Measurements from ENCODE around the gene ZNF805. TPM values are rescaled to one million over a fixed set of nuclear protein-coding genes. Genes with fewer than 3 reads are reported as not detected.

Gene ZNF805
- total RNA-seq, result 16.4 and 31.0 TPM in 2 replicates

GRCh38 chr19:57240311-57241090 lies at the start of gene ZNF805:
Gene ZNF805, plus strand, starts transcription at chr19:57240632. Its CDS starts 260 bp downstream, at chr19:57240892.

GRCh38 chr19:57191141-57192076 lies 49.0 kb upstream of the ZNF805 start, which contains the start of gene ZNF264:
Gene ZNF264, plus strand, starts transcription at chr19:57191500. Its CDS starts 414 bp downstream, at chr19:57191914.

GRCh38 chr19:57280165-57280961 lies 39.9 kb downstream of the ZNF805 start, which contains the start of gene ZNF460:
Gene ZNF460, plus strand, starts transcription at chr19:57280485. Its CDS starts 322 bp downstream, at chr19:57280807.

Other genes starting within 250 kb of the ZNF805 start
- gene USP29, start 120.6 kb upstream of the ZNF805 start, total RNA-seq, result not detected in 2 replicates
- gene ZIM3, start 95.4 kb upstream of the ZNF805 start, total RNA-seq, result not detected in 2 replicates
- gene DUXA, start 73.1 kb upstream of the ZNF805 start, total RNA-seq, result not detected in 2 replicates
- 13.6 and 46.5 TPM in 2 replicates for gene ZNF264, start 49.1 kb upstream of the ZNF805 start, total RNA-seq
- 0.19 and 0.65 TPM in 2 replicates for gene AURKC, start 9.6 kb upstream of the ZNF805 start, total RNA-seq
- 30.4 and 106 TPM in 2 replicates for gene ZNF460, start 39.9 kb downstream of the ZNF805 start, total RNA-seq
- 7.6 and 11.2 TPM in 2 replicates for gene ZNF543, start 79.8 kb downstream of the ZNF805 start, total RNA-seq
- 6.0 and 9.4 TPM in 2 replicates for gene ZNF304, start 110.6 kb downstream of the ZNF805 start, total RNA-seq
- 6.0 and 6.3 TPM in 2 replicates for gene TRAPPC2B, start 122.9 kb downstream of the ZNF805 start, total RNA-seq
- gene ZNF547, start 122.9 kb downstream of the ZNF805 start, total RNA-seq, result 2.4 and 4.3 TPM in 2 replicates
- 10.2 and 16.0 TPM in 2 replicates for gene ZNF548, start 149.2 kb downstream of the ZNF805 start, total RNA-seq
- gene ZNF17, start 170.5 kb downstream of the ZNF805 start, total RNA-seq, result 6.3 and 13.4 TPM in 2 replicates
- 8.7 and 15.6 TPM in 2 replicates for gene ZNF749, start 194.7 kb downstream of the ZNF805 start, total RNA-seq
- gene VN1R1, start 216.5 kb downstream of the ZNF805 start, total RNA-seq, result 0.16 and 0.57 TPM in 2 replicates
- 13.0 and 17.8 TPM in 2 replicates for gene ZNF772, start 236.9 kb downstream of the ZNF805 start, total RNA-seq
- gene ZNF419, start 247.1 kb downstream of the ZNF805 start, total RNA-seq, result 8.3 and 13.8 TPM in 2 replicates